GM21367 (cell line): Measurements from ENCODE around the gene STKLD1.
"Not testable (repeated sequence)": the region's sequence is repeated elsewhere in the genome, so short reads cannot be mapped to it uniquely, and the experiment has no call there.

Source experiments
- ATAC-seq: cut with Tn5 transposase; IDR thresholded peaks from one replicate; pipeline ENCODE4 v1.9.1; 2021; ENCODE audit not compliant: unreplicated experiment

Gene STKLD1

DNA sequence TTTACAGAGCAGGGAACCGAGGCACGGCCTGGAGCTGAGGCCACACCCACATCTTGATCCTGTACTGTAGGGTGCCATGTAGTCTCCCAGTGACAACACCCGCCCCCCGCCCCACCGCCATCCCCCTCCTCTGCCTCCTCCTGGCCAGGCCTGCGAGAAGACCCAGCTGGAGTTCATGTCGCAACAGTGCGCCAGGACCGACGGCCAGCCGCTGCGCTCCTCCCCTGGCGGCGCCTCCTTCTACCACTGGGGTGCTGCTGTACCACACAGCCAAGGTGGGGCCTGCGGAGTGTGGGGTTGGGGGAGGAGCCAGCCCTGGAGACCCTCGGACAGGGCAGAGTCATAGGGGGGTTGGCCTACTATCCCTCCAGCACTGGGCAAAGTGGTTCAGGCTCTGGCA, 60.5 kb downstream of the STKLD1 start:
- no peak for ATAC-seq

- no peak for ATAC-seq
Measured at GRCh38 chr9:133437753-133438531, 61.8 kb downstream of the STKLD1 start.

- no peak for ATAC-seq
Measured at GRCh38 chr9:133439337-133439736, 63.2 kb downstream of the STKLD1 start.

DNA sequence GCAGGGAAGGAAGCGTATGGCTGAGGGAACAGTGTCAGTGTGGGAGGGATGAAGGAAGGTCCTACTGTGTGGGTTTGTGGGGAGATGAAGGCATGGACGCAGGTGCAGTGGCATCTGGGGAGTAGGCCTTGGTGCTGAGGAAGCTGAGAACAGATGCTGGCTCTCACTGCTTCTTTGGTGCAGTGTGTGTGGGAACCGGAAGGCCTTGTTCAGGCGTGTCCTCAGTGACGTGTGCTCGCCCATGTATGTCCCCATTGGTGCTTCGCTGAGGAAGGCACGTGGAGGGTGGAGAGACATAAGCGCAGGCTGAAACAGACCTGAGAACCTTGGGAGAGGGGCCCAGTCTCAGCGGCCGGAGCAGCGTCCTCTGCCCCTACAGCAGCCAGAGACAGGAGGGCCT, 64.7 kb downstream of the STKLD1 start:
- no peak for ATAC-seq

DNA sequence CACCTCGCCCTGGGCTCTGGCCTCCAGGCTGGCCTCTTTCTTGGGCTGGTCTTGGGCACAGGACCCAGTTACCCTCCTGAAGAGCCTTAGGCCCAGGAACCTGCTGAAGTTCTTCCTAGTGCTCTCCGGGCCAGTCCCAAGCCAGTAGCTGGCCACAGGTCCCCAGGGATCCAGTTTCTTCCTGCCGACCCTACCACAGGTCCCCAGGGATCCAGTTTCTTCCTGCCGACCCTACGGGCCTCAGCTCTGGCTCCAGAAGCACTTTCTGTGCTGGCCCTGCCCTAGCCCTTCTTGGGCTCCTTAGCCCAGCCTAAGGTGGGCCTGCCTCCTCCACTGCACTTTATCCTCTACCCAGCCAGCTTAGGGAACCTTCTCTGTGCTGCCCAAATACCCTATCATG, 65.4 kb downstream of the STKLD1 start:
- no peak for ATAC-seq

- no peak for ATAC-seq
Measured at GRCh38 chr9:133443248-133443647, 67.1 kb downstream of the STKLD1 start.

DNA sequence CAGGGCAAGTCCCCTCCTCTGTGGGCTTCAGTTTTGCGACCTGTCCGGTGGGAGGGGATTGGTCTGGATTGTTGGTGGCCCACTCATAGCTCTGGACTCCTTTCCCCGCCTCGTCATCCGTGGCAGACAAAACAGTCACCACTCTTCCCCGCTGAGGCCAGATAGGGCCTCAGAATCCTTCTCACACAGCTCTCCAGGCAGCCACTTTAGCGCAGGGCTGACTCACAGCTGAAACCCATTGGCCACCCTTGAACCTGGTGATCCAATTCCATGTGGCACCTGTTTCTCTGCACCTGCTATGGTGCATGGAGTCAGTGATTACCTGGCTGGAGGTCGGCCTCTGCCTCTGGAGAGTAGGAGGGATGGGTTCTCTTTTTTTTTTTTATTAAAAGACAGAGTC, 67.8 kb downstream of the STKLD1 start:
- no peak for ATAC-seq

DNA sequence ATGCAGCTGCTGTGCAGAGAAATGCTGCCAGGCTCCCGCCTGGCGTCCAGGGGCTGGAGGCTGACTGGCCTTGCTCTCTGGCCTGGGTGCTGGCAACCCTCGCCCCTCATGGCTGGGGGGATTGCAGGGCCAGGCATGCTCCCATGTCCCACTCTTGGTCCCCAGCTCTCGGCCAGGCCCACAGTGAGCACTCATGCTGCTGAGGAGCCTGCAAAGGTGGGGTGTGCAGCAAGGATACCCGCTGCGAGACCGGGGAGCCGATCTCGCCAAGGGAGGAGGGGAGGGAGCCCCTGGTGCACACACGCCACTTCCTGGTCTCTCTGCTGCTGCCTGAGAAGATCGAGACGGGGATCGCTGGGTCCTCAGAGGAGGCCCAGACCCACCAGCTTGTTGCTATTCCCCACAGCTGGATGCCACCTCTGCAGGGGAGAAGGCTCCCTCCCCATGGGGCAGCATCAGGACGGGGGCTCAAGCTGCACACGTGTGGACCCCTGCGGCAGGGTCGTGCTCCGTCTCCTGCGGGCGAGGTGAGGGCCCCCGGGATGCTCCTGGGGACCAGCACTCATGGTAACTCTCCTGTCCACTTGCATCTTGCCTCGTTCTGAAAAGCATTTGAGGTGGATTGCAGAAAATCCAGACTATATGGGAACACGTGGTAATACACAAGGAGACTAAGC, 69.3 kb downstream of the STKLD1 start:
- ATAC-seq = no peak

- ATAC-seq = no peak
Measured at GRCh38 chr9:133448487-133448972, 72.4 kb downstream of the STKLD1 start.

DNA sequence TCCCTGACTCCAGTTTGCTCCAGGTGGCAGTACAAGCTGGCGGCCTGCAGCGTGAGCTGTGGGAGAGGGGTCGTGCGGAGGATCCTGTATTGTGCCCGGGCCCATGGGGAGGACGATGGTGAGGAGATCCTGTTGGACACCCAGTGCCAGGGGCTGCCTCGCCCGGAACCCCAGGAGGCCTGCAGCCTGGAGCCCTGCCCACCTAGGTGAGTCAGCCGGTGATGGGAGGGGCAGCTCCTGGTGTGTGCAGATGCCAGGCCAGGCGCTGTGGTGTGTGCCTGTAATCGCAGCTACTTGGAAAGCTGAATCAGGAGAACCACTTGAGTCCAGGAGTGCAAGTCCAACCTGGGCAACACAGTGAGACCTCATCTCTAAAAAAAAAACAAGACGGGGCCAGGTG, 73.6 kb downstream of the STKLD1 start:
- ATAC-seq = no peak

DNA sequence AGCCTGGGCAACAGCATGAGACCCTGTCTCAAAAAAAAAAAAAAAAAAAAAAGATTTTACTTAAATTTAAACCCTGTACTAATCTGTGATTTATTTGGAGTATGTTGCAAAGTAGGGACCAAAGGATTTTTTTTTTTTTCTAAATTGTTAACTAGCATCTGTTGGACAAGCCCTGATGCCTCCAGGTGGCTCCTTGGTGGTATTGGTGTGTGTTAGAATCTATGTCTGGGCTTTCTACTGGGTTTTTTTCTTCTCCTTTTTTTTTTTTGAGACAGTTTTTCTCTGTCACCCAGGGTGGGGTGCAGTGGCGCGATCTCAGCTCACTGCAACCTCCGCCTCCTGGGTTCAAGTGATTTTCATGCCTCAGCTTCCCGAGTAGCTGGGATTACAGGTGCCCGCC, 75.7 kb downstream of the STKLD1 start:
- not testable (repeated sequence) for ATAC-seq

DNA sequence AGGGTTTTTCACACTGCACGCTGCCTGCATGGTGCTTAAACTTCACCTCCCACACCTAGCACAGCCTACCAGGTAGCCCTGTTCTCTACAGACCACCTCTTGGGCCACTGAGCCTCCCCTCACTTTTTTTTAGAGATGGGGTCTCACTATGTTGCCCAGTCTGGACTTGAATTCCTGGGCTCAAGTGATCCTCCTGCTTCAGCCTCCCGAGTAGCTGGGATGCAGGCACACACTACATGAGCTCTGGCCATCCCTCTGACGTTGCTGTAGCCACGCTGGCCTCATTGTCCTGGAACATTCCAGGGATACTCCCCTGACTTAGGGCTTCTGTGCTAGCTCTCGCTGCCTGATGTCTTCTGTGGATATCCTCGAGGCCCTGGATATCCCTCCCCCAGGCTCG, 76.4 kb downstream of the STKLD1 start:
- no peak for ATAC-seq

- no peak for ATAC-seq
Measured at GRCh38 chr9:133453651-133454050, 77.5 kb downstream of the STKLD1 start.

- ATAC-seq = no peak
Measured at GRCh38 chr9:133454325-133454724, 78.2 kb downstream of the STKLD1 start.

DNA sequence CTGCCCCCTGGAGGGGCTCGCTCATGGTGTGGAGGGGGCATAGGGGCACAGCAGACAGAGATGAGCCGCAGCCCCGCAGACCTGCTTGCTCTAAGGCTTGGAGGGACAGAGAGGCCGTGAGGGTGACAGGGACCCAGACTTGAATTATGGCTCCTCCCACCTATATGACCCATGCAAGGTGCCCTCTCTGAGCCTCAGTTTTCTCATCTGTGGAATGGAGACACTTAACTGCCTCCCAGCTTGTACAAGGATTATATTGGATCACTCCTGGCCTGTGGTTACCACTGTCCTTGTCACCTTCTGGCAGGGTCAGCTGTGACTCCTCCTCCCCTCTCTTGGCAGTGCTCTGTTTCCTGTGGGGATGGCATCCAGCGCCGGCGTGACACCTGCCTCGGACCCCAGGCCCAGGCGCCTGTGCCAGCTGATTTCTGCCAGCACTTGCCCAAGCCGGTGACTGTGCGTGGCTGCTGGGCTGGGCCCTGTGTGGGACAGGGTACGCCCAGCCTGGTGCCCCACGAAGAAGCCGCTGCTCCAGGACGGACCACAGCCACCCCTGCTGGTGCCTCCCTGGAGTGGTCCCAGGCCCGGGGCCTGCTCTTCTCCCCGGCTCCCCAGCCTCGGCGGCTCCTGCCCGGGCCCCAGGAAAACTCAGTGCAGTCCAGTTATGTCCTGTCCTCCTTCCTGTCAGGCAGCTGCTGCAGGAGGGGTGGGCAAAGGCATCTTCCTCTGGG, 78.9 kb downstream of the STKLD1 start:
- ATAC-seq = no peak
